ENCODE results near the gene IGFN1. TPM values are rescaled to one million over a fixed set of nuclear protein-coding genes. Genes with fewer than 3 reads are reported as not detected.

The IGFN1 gene
- total RNA-seq, 1 donor from 2014 or later, result 0.81 TPM

- Histone ChIP-seq H3K9me3 (no peaks in the 10 kb centered on the region), H3K27ac (no peak overlapping the region), H3K4me1 (no peaks in the 10 kb centered on the region), H3K36me3 (no peaks in the 10 kb centered on the region), H3K27me3 (no peaks in the 10 kb centered on the region), H3K4me3 (no peak overlapping the region)
- intact Hi-C loops (cut with DNase I), result no loop called here
- TF ChIP-seq, protein P1, sequence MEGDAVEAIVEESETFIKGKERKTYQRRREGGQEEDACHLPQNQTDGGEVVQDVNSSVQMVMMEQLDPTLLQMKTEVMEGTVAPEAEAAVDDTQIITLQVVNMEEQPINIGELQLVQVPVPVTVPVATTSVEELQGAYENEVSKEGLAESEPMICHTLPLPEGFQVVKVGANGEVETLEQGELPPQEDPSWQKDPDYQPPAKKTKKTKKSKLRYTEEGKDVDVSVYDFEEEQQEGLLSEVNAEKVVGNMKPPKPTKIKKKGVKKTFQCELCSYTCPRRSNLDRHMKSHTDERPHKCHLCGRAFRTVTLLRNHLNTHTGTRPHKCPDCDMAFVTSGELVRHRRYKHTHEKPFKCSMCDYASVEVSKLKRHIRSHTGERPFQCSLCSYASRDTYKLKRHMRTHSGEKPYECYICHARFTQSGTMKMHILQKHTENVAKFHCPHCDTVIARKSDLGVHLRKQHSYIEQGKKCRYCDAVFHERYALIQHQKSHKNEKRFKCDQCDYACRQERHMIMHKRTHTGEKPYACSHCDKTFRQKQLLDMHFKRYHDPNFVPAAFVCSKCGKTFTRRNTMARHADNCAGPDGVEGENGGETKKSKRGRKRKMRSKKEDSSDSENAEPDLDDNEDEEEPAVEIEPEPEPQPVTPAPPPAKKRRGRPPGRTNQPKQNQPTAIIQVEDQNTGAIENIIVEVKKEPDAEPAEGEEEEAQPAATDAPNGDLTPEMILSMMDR (IDR thresholded peaks at IDR 0.05), result no peak
- no peak for DNase-seq
- no peak for ATAC-seq
Measured at GRCh38 chr1:201226178-201226514, 35.5 kb downstream of the IGFN1 start.

- Histone ChIP-seq H3K4me3 (no peak overlapping the region), H3K9me3 (no peaks in the 10 kb centered on the region), H3K27me3 (no peaks in the 10 kb centered on the region), H3K27ac (no peak overlapping the region), H3K36me3 (no peaks in the 10 kb centered on the region), H3K4me1 (no peaks in the 10 kb centered on the region)
- TF ChIP-seq, protein P1 (IDR thresholded peaks at IDR 0.05), result no peak
- peak; percentile 16 for DNase-seq
- ATAC-seq, result no peak
- intact Hi-C loops (cut with DNase I), result no loop called here
Measured at GRCh38 chr1:201226859-201227488, 36.4 kb downstream of the IGFN1 start.

DNA sequence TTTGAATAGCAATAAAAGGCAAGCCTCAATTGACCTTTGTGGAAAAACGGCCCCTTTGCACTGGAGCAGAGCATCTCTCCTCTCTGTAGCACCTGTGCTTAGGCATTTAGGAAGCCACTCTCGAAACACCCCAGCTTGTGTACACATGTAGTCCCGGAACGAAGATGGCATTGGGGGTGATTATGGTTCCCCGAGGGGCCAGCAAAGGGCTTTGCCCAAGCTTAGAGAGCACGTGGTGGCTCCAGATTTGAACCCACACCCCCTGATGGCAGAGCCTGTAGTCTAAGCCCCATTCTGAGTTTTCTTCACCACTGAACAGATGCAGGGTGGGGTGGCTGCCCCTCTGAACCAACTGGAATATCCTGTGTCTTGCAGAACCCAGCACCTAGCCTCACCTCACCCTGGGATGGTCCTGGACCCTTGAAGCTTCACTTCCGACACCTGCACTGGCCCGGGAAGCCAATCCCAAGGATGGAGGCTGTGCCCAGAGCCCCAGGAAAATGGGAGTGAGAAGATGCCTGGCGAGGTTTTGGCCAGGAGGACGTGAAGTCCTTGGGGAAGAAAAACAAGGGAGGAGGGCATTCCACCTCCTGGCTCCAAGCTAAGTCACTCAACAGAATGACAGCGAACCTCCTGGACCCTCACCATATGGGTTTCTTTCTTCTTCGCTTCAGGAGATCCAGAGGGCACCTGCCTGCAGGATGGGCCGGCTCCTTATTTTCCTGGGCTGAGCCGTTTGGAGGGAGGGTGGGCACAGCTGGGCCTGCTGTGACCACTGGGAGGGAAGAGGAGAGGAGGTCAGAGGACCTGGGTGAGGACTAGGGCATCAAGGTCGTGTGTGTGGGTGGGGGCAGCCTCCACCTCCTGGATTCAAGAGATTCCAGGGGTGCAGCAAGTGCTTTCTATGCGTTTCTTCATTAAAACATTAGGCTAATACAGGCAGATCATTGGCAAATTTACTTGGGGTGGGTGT is 37.7 kb downstream of the IGFN1 start:
- DNase-seq, result peak; percentile 48
- H3K4me1 ChIP-seq, result no peaks in the 10 kb centered on the region
- H3K4me3 ChIP-seq, result no peak overlapping the region
- ATAC-seq, result no peak
- no peaks in the 10 kb centered on the region for H3K9me3 ChIP-seq
- no peaks in the 10 kb centered on the region for H3K36me3 ChIP-seq
- intact Hi-C loops (cut with DNase I), result no loop called here
- H3K27me3 ChIP-seq, result no peaks in the 10 kb centered on the region
- TF ChIP-seq, protein P1 (IDR thresholded peaks at IDR 0.05), result no peak
- no peak overlapping the region for H3K27ac ChIP-seq

DNA sequence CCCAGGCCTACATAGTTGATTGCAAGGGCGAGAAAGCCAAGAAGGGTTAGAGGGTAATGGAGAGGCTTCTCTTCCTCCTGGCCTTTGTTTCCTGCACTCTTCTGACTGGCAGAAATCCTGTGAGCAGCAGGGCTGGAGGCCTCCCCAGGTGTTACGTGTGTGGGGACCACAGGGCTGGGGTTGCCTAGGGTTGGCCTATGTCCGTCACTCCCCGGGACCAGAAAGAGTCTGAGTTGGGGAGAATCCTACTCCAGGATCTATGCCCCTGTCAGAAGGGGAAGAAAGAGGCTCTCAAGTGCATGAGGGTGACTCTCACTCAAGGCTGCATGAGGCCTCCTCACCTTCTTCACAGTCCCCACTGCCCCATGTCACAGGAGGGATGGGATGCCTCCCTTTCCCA is 38.5 kb downstream of the IGFN1 start:
- TF ChIP-seq, protein P1 (IDR thresholded peaks at IDR 0.05), result no peak
- Histone ChIP-seq H3K4me1 (no peaks in the 10 kb centered on the region), H3K27me3 (no peaks in the 10 kb centered on the region), H3K27ac (no peak overlapping the region), H3K9me3 (no peaks in the 10 kb centered on the region), H3K36me3 (no peaks in the 10 kb centered on the region), H3K4me3 (no peak overlapping the region)
- DNase-seq (peak; percentile 37), ATAC-seq (no peak)
- intact Hi-C loops (cut with DNase I), result no loop called here

DNA sequence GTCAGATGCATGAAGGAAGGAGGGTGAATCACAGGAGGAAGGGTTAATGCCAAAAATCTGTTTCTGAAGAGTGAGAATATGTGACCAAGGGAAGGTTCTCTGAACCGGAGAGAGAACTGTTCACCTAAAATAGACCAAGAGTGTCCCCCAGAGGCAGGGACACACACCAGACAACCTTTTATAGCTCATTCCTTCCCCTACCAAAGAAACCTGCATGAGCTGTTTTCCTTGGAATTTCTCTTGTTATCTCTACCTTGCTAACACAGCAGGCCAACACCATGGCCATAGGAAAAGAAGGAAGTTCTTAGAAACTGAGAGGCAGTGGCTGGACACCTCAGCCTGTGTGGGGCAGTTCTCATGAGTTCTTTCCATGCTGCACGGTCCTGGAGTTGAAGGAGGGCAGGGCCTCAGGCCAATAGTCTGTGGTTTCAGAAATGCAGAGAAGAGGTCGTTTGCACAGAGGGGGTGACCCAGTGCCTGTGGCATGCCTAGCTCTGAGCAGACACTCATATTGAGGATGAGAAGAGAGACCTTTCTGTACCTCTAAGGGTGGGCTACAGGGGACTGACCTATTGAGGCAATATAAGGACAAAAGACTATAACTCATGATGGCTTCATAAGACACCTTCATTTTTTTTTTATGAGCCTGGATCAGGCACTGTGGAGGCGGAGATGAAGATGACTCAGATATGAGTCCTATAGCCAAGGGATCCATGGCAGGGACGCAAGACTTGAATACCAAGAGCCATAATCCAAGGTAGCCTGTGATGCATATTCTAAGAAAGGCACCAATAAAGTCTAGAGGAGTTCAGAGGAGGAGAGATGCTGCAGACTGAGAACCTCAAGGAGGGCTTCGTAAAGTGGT is 39.4 kb downstream of the IGFN1 start:
- no peak for DNase-seq
- Histone ChIP-seq H3K36me3 (no peaks in the 10 kb centered on the region), H3K27ac (no peak overlapping the region), H3K4me3 (no peak overlapping the region), H3K4me1 (no peaks in the 10 kb centered on the region), H3K9me3 (no peaks in the 10 kb centered on the region), H3K27me3 (no peaks in the 10 kb centered on the region)
- ATAC-seq, result no peak
- TF ChIP-seq, protein P1 (IDR thresholded peaks at IDR 0.05), result no peak
- intact Hi-C loops (cut with DNase I), result no loop called here

Data from upper lobe of right lung (tissue), 1 donor.